ENCODE results near the gene MRPL24.

The MRPL24 gene

GRCh38 chr1:156740741-156741480, at the start of gene MRPL24:
TSS of gene MRPL24 (minus strand) at chr1:156741088. CDS start at chr1:156738704, 2,384 bp downstream.
- TF ChIP-seq CREB5 (CRISPR knock-in tag; IDR thresholded peaks at IDR 0.05; ENCODE audit: low read depth) (no peak), TSHZ2 (CRISPR knock-in tag; IDR thresholded peaks at IDR 0.05) (no peak), ZNF565 (CRISPR knock-in tag; conservative IDR thresholded peaks at IDR 0.05; ENCODE audit: low read depth) (no peak), ISL1 (CRISPR knock-in tag; IDR thresholded peaks at IDR 0.05) (no peak), ZNF70 (CRISPR knock-in tag; IDR thresholded peaks at IDR 0.05) (no peak), ZFP30 (CRISPR knock-in tag; IDR thresholded peaks at IDR 0.05) (no peak), CSDC2 (CRISPR knock-in tag; IDR thresholded peaks at IDR 0.05) (no peak), TCF4 (CRISPR knock-in tag; IDR thresholded peaks at IDR 0.05; ENCODE audit: borderline replicate concordance) (no peak), BACH2 (CRISPR knock-in tag; IDR thresholded peaks at IDR 0.05; ENCODE audit: borderline replicate concordance) (no peak), GLIS3 (CRISPR knock-in tag; IDR thresholded peaks at IDR 0.05) (no peak), ZC3H10 (CRISPR knock-in tag; IDR thresholded peaks at IDR 0.05) (no peak)
- peak; percentile 93 for ATAC-seq

GRCh38 chr1:156789621-156790318, 48.9 kb upstream of the MRPL24 start:
- TF ChIP-seq PATZ1 (CRISPR knock-in tag; IDR thresholded peaks at IDR 0.05; ENCODE audit: borderline replicate concordance) (no peak), TSHZ2 (CRISPR knock-in tag; IDR thresholded peaks at IDR 0.05) (no peak), POU6F1 (CRISPR knock-in tag; IDR thresholded peaks at IDR 0.05; ENCODE audit: borderline replicate concordance, low read depth) (no peak), OSR1 (CRISPR knock-in tag; IDR thresholded peaks at IDR 0.05) (no peak), ZFP3 (CRISPR knock-in tag; IDR thresholded peaks at IDR 0.05) (no peak), ZNF70 (CRISPR knock-in tag; IDR thresholded peaks at IDR 0.05) (no peak), SNAI2 (CRISPR knock-in tag; IDR thresholded peaks at IDR 0.05) (no peak), ISL1 (CRISPR knock-in tag; IDR thresholded peaks at IDR 0.05) (no peak), RARB (CRISPR knock-in tag; IDR thresholded peaks at IDR 0.05) (no peak), PPARA (CRISPR knock-in tag; IDR thresholded peaks at IDR 0.05; ENCODE audit: borderline replicate concordance) (no peak)

More at GRCh38 chr1:156789621-156790318, 48.9 kb upstream of the MRPL24 start:
- ATAC-seq: no peak

Data from SK-N-SH treated with all-trans-retinoic acid at 6 μM for 48 hours (cell line).